ENCODE results near the gene MAP1A.

DNA sequence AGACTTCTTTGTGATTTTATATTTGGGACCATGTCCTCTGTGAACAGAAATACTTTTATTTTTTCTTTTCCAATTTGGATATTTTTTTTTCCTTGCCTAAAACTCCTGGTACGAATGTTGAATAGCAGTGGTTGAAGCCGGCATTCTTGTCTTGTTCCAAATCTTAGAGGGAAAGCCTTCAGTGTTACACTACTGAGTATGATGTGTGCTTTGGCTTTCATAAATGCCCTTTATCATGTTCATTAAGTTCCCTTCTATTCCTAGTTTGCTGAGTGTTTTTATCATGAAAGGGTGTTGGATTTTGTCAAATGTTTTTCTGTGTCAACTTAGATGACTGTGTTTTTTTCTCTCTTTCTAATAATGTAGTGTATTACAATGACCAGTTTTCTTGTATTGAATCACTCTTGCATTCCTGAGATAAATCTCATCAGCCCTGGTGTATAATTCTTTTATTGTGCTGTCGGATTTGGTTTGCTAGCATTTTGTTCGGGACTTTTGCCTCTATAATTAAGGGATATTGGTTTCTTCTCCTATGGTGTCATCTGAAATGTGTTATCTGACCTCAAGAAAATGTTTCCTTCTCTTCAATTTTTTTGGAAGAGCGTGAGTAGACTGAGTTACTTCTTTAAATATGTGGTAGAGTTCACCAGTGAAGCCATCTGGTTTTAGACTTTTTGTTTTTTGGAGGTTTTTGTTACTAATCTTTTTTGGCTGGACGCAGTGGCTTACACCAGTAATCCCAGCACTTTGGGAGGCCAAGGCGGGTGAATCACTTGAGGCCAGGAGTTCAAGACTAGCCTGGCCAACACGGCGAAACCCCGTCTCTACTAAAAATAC lies 33.3 kb downstream of the MAP1A start:
- TF ChIP-seq, protein P1, sequence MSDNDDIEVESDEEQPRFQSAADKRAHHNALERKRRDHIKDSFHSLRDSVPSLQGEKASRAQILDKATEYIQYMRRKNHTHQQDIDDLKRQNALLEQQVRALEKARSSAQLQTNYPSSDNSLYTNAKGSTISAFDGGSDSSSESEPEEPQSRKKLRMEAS (IDR thresholded peaks at IDR 0.05), result no peak
- TF ChIP-seq YY1 (IDR thresholded peaks at IDR 0.05; ENCODE audit: extremely low read depth, insufficient replicate concordance, low read depth, low read length) (no peak), CEBPB (IDR thresholded peaks at IDR 0.05; ENCODE audit: low read depth) (no peak), POLR2A (IDR thresholded peaks at IDR 0.05; ENCODE audit: borderline replicate concordance, extremely low read depth, insufficient read depth, insufficient read length) (no peak), ZFX (IDR thresholded peaks at IDR 0.05) (no peak), POLR2AphosphoS5 (IDR thresholded peaks at IDR 0.05; ENCODE audit: low read depth, low read length) (no peak), TCF7L2 (IDR thresholded peaks at IDR 0.05; ENCODE audit: borderline replicate concordance, extremely low read depth, insufficient read depth, insufficient read length) (no peak), EZH2 (IDR thresholded peaks at IDR 0.05) (no peak), JUND (IDR thresholded peaks at IDR 0.05) (no peak), ELF1 (IDR thresholded peaks at IDR 0.05; ENCODE audit: borderline replicate concordance, low read depth) (no peak), ZNF274 (IDR thresholded peaks at IDR 0.05; ENCODE audit: low read depth, low read length) (no peak)
- TF ChIP-seq, protein P2, sequence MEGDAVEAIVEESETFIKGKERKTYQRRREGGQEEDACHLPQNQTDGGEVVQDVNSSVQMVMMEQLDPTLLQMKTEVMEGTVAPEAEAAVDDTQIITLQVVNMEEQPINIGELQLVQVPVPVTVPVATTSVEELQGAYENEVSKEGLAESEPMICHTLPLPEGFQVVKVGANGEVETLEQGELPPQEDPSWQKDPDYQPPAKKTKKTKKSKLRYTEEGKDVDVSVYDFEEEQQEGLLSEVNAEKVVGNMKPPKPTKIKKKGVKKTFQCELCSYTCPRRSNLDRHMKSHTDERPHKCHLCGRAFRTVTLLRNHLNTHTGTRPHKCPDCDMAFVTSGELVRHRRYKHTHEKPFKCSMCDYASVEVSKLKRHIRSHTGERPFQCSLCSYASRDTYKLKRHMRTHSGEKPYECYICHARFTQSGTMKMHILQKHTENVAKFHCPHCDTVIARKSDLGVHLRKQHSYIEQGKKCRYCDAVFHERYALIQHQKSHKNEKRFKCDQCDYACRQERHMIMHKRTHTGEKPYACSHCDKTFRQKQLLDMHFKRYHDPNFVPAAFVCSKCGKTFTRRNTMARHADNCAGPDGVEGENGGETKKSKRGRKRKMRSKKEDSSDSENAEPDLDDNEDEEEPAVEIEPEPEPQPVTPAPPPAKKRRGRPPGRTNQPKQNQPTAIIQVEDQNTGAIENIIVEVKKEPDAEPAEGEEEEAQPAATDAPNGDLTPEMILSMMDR (IDR thresholded peaks at IDR 0.05 in 2 of 3, conservative IDR thresholded peaks at IDR 0.05 in 1 of 3; ENCODE audit: borderline replicate concordance in 1 of 3, insufficient read depth in 1 of 3, low read depth in 2 of 3, low read length in 2 of 3), result no peak
